AG08395 (cell line): Measurements from ENCODE around the gene RNU4-1.
A peak's percentile ranks its signal among the peaks of the same experiment; 100 is the strongest.
"Not testable (repeated sequence)": the region's sequence is repeated elsewhere in the genome, so short reads cannot be mapped to it uniquely, and the experiment has no call there.

Experiments used
- DNase-seq: peaks from one replicate; pipeline ENCODE4 v3.0.0; 2012; ENCODE audit warnings: mixed read lengths, low spot score

The RNU4-1 gene

DNA sequence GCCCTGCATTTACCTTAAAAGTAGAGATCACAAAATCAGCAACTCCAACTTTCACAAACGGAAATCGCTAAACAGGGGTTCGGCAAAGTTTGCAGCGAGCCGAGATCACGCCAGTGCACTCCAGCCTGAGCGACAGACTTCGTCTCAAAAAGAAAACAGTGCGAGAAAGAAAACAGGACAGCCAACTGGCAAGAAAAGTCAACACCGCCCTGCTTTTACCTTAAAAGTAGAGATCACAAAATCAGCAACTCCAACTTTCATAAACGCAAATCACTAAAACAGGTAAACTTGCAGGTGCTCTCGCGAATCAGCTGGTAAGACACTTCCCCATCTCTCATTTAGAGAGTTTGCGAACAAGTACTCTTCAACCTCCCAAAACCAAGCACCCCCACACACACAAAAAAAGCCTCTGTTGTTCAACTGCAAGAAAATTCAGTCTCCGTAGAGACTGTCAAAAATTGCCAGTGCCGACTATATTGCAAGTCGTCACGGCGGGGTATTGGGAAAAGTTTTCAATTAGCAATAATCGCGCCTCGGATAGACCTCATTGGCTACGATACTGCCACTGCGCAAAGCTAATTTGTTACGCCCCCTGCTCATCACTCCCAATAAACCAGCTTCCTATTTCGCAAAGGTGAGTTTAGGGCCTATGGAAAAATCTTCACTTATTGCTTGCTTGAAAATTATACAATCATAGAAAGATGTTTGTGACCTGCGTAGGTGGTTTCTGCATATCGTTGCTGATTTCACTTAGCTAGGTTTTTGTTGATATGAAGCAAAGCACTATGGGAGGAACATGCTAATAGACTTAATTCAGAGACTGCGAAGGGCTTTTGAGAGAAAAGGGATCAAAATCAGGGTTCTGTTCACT, at the start of gene RNU4-1:
TSS of gene RNU4-1 (minus strand) at position 577 of the 871 bp plus-strand sequence.
- DNase-seq = peak; percentile 45

DNA sequence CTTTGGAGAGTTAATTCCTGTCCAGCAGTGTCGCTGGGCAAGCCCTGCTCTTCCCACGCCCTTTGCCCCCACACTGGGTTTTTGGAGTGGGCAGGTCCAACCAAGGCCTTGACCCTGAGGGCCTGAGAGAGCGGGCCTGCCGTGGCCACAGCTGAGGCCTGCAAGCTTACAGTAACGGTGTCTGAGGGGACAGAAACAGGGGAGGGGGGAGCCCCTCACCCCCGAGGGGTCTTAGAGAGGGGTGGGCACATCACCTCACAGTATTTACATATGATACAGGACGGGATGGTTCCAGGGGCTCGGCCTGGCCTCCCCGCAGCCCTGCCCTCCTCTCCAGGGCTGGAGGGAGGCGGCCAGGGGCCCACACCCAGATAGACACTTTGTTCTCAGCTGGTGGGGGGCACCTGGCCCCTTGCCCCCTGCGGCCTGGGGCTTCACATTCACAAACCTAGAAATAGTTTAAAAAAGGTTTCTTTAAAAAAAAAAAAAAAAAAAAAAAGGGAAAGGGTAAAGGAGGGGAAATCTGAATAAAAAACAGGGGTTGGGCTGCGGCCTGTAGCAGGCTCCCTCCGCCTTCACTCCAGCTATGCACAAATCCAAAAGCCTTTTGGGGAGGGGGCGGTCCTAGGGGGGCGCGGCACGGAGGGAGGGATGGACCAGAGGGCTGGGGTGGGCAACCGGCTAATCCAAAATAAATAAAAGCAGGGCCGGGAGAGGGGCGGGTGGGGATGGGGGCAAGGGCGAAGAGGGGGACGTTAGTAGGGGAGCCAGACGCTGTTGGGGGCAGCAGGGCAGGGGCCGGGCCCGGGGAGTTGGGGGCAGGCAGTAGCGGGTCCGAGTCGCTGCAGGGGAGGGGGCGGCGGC, 49.4 kb upstream of the RNU4-1 start:
- no peak for DNase-seq

DNA sequence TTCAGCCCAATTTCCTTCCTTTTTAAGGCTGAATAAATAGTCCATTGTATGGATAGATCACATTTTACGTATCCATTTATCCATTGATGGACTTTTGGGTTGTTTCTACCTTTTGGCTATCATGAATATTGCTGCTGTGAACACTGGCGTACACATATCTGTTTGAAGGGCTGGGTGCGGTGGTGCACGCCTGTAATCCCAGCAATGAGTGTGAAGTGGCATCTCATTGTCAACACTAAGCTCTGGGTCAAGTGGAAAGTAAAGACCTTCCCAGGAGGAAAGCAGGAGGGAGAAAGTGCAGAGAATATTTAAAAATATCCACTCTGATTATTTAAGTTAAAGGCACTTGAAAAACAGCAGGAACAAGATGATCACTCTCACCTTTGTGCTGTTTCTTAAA, 46.2 kb upstream of the RNU4-1 start:
- no peak for DNase-seq

DNA sequence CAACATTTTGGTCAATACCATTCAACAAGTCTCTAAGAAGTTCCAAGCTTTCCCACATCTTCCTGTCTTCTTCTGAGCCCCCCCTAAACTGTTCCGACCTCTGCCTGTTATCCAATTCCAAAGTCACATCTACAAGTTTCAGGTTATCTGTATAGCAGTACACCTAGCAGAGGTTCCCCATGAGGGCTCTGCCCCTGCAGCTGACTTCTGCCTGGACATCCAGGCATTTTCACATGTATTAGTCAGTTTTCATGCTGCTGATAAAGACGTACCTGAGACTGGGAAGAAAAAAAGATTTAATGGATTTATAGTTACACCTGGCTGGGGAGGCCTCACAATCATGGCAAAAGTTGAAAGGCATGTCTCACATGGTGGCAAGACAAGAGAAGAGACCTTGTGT, 44.7 kb upstream of the RNU4-1 start:
- no peak for DNase-seq

DNA sequence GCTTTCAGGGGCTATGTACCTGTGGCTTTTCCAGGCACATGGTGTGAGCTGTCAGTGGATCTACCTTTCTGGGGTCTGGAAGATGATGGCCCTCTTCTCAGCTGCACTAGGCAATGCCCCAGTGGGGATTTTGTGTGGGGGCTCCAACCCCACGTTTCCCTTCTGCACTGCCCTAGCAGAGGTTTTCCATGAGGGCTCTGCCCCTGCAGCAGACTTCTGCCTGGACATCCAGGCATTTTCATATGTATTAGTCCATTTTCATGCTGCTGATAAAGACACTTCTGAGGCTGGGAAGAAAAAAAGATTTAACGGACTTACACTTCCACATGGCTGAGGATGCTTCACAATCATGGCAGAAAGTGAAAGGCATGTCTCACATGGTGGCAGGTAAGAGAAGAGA, 43.4 kb upstream of the RNU4-1 start:
- not testable (repeated sequence) for DNase-seq

DNA sequence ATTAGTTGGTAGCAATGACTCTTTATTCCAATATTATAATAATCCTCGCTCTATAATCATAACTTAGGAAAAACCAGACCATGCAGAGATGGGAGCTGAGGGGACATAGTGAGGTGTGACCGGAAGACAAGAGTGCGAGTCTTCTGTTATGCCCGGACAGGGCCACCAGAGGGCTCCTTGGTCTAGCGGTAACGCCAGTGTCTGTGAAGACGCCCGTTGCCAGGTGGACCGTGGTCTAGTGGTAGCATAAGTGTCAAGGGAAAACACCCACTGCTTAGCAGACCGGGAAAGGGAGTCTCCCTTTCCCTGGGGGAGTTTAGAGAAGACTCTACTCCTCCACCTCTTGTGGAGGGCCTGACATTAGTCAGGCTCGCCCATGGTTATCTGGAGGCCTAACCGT, 42.4 kb upstream of the RNU4-1 start:
- DNase-seq = not testable (repeated sequence)

DNA sequence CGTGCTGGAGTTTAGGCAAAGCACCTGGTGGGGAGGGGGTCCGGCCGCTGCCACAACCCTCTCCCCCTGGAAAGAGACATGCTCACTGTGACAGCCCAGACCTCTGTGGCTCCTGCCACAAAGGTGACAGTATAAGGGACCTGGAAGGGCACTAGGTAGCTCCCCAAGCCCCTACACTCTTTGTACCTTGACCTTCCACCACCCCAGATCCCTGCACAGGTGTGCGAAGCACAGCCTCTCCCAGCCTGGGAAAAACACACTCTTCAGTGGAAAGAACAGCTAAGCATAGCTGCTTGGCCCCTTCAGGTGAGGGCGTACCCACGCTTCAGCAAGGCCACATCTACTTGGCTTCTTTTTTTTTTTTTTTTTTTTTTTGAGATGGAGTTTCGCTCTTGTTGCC, 39.5 kb upstream of the RNU4-1 start:
- DNase-seq = no peak

DNA sequence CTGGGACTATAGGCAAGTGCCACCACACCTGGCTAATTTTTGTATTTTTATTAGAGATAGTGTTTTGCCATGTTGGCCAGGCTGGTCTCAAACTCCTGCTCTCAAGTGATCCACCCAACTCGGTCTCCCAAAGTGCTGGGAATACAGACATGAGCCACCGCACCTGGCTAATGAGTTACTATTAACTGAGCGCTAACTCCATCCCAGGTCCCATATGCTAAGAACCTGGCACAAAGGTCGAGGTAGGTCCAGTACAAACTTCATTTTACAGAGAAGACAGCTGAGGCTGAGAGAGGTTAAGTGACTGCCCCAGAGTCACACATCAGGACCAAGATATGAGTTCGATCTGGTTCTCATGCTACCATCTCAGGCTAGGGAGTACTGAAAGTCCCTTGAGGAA, 39.0 kb upstream of the RNU4-1 start:
- no peak for DNase-seq

DNA sequence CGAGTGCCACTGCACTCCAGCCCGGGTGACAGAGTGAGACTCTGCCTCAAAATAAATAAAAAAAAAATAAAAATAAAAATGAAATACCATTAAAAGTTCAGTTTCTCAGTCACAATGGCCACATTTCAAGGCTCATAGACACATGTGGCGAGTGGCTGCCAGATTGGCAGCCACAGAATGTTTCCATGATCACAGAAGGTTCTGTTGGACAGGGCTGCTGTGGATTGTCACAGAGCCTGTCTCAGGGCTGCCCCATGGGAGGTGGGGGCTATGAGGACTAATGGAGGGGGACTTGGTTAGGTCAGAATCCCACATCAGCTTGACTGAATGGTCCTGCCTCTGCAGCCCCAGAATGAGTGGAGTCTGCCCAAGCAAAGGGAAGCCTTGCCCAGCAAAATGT, 38.4 kb upstream of the RNU4-1 start:
- DNase-seq = no peak

DNA sequence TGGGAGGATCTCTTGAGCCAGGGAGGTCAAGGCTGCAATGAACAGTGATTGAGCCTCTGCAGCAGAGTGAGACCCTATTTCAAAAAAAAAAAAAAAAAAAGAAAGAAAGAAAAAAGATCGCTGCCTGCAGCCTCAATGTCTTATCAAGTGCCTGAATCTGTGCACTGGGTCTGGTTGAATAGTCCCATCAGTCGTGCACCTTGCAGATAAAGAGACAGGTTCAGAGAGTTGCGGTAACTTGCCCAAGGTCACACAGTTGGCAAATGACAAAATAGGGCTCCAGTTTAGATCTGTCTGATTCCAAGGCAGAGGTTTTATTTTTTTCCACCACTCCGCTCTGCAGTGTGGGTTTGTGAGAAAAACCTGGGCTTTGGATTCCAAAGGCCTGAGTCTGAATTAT, 35.2 kb upstream of the RNU4-1 start:
- no peak for DNase-seq

DNA sequence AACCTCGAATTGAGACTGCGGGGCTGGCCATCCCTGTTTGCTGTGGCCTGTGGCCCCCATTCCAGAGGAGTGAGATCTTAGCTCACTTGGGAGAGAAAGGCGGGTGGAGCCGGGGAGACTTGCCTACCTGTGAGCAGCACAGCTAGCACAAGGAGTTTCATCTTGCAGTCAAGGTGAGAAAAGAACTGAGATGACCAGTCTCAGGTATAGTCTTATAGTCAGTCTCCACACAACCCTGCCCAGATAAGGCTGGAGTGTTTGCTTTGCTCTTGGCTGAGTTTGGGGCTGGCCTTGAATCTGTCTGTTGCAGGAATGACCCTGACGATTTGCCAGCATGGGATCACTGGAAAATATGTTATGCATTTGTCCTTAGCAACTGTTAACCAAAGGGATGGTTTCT, 34.6 kb upstream of the RNU4-1 start, which contains the start of gene PLA2G1B:
TSS of gene PLA2G1B (minus strand) at position 187 of the 400 bp plus-strand sequence. CDS start at position 161, 26 bp downstream.
- no peak for DNase-seq

DNA sequence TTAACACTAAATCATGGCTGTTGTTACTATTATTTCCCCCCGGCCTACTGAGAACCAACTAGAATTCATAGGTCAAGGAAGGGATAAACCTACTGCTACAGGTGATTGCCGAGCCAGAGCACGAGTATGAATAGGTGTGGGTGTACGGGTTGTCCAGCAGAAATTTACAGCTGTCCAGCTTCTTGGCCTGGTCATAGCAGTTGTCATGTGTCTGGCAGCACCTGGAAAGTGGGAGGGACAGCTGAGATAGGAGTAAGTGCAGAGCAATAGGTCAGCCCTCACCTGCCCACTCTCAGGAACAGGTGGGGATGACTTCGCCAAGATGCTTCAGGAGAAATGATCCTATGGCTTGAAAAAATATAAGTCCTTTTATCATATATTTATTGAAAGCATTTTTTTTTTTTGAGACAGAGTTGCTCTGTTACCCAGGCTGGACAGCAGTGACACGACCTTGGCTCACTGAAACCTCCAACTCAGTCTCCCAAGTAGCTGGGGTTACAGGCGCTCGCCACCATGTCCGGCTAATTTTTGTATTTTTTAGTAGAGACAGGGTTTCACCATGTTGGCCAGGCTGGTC, 31.9 kb upstream of the RNU4-1 start:
- no peak for DNase-seq

DNA sequence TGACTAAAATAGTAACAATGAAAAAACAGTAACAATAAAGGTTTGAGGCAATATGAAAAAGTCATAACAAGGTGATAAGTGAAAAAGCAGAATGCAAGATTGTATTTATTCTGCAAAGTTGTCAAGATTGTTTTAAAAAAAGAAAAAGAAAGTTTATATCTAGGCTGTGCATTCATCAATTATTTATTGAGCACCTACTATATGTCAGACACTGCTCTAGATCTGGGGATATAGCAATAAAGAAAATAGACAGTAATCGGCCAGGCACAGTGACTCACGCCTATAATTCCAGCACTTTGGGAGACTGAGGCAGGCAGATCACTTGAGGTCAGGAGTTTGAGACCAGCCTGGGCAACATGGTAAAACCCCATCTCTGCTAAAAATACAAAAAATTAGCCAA, 30.7 kb upstream of the RNU4-1 start:
- no peak for DNase-seq

DNA sequence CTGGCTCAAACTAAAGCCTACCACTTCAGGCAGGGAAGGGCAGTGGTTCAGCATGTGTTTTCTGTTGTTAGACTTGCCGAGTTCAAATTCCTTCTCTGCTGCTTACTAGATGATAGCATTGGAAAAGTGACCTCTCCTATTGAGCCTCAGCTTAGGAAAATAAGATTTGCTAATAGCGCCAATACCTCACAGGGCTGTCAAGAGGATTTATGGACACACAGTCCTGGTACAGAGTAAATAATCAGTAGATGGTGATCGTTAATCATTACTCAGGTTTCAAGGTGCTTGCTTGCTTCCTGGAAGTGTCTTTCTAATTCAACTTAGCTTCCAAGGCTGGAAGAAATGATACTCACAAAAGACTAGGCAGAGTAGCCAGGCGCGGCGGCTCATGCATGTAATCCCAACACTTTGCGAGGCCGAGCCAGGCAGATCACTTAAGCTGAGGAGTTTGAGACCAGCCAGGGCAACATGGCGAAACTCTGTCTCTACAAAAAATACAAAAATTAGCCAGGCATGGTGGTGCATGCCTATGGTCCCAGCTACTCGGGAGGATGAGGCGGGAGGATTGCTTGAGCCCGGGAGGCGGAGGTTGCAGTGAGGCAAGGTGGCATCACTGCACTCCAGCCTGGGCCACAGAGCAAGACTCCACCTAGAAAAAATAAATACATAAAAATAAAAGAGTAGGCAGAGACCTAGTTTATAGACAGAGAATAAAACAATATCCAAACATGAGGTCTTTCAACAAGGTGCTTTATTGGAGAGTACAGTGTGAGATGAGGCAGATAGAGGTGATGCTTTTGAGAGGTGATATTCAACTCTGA, 28.6 kb upstream of the RNU4-1 start:
- DNase-seq = no peak

DNA sequence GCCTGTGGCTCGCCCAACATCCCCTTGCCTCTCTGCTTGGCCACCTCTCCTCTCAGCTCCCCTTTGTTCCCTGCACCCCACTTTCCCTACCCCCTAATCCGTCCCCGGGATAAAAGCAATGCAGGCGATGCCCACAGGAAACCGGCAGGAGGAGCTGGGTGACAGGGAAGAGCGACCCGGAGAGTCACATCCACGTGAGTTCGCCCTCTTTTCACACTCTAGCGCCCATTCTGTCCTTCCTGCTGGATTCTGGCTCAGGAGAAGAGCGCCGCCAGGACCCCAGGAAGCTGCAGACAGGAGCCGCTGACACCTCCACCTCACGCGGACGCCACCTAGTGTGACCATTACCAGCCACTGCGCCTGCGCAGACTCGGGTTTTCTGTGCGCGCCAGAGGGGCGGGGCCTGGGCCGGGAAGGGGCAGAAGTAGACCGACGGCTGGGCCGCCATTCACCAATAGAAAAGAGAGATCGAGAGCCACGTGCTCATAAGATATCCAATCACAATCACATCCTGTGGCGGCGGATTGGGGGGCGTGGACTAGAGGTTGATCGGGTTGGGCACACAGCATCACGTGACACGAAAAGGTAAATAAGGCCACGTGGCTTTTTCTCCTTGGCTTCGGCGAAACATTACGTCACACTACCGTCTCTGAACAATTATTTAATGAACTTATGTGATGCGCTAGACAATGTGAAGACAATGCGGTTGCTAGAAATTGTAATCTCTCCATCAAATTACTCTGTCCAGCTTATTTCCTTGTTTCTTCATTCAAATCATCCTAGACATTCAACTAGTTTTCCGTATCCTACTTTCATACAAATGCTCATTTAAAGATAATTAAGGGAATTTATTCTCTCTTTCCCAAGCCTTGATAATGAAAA, 24.4 kb upstream of the RNU4-1 start:
- peak; percentile 100 for DNase-seq

DNA sequence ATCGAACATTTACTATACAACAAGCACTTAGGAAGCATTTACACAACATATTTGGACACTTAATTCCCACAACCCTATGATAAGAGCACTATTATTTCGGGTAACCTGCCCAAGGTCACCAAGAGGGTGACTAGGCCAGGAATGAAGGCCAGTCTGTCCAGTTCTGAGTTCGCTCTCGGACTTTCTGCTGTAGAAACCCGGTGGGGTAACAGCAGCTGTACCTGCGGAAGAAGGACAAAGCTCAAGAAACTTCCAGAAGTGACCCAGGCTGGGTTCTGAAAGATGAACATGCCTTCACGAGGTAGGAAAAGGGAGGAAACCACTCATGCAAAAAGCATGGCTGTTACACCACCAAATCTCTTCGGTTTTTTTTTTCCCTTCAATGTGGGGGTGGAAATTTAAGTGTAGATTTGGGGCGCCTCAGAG, 23.8 kb upstream of the RNU4-1 start:
- no peak for DNase-seq

DNA sequence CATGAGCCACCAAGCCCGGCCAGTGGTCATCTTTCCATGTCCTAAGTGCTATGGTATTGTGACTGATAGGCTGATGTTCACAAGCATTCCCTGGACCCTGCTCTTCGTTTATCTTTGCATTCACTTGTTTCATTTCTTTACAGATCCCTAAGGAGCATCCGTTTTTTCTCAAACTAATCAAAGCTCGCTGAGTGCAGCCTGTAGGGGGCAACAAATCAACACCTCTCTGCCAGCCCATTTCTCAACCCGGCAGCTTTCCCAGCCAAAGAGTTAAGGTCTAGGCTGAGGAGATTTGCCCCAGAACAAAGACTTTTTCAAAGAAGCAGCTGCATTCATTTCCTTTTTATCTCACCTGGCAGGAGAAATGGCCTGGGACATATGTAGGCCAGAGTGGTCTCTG, 21.2 kb upstream of the RNU4-1 start:
- no peak for DNase-seq

DNA sequence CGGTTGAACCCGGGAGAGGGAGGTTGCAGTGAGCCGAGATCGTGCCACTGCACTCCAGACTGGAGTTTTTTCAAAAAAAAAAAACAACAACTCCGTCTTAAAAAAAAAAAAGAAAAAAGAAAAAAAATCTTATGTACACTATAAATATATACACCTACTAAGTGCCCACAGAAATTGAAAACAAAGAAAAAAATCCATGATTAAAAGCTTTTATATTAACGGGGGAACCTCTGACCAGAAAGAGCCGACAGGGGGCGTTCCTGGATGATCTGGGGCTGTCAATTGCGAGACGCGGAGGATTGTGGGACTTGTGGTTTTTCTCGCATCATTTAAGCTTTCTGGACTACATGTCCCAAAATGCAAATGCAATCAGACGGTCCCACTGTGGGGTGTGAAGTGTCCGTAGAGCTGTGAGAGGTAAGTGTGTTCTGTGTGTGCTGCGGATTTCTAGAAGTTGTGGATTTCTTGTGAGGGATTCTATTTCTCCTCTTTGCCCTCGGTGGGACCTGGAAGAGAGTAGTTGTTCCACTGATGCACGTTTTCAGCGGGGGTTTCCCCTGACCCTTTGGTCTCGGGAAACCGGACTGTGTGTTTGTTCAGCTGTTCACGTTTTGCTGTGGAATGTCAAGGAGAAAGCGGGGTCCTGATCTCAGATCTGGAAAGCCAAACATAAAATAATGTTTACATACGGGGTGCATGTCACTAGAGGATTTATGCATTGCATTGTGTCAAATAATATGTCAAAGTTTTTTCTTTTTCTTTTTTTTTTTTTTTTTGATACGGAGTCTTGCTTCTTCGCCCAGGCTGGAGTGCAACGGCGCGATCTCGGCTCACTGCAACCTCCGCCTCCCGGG, 9.2 kb upstream of the RNU4-1 start, which contains the start of gene SIRT4:
TSS of gene SIRT4 (plus strand) at position 360 of the 854 bp plus-strand sequence. CDS start 1,241 bp downstream, outside the sequence.
- DNase-seq = peak; percentile 96

DNA sequence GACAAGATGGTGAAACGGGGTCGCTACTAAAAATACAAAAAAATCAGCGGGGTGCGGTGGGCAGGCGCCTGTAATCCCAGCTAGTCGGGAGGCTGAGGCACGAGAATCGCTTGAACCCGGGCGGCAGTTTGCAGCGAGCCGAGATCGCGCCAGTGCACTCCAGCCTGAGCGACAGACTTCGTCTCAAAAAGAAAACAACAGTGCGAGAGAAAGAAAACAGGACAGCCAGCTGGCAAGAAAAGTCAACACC, 701 bp downstream of the RNU4-1 start:
- no peak for DNase-seq
